Measurements from ENCODE around the gene SND1.

The SND1 gene

DNA sequence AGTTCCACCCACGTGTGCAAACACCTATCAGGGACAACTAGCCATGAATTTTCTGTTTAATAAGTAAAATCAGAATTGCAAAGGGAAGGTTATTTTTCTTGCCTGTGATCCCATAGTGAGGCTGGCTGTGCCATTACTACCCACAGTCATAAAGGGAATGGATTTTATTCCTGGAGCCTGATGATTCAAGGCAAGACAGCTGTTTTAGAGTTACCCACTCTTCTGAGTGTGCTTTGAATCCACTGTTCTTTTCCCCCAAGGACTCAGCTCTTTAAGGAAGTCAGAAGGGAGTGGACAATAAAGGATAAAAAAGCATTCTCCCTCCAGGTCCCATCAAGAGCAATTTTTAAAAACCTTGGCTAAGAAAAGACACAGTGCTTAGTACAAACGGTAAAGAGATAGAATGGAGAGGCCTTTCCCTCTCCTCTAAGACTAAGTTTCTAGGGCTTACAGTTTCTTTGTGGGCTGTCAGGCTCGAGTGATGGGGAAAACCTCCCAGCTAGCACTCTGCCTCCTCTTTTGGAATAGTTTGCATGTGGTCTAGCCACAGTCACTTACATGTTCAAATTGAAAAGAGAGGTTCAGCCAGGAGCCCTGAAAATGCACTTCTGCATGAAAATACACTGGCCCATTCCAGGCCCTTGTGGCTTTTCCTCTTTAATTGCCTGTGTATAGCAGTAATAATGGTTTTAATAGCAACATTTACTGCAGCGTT lies 384.4 kb downstream of the SND1 start:
- Mint-ChIP-seq H3K27ac (no peak overlapping the region), H3K27me3 (no peaks in the 10 kb centered on the region), H3K9me3 (no peaks in the 10 kb centered on the region), H3K36me3 (peaks cover under 1% of the 10 kb centered on the region), H3K4me1 (peaks cover 19% of the 10 kb centered on the region), H3K4me3 (no peak overlapping the region)
- no peak for DNase-seq (ENCODE audit: low spot score in 2 of 2)
- no peak for ATAC-seq (ENCODE audit: low read depth)

DNA sequence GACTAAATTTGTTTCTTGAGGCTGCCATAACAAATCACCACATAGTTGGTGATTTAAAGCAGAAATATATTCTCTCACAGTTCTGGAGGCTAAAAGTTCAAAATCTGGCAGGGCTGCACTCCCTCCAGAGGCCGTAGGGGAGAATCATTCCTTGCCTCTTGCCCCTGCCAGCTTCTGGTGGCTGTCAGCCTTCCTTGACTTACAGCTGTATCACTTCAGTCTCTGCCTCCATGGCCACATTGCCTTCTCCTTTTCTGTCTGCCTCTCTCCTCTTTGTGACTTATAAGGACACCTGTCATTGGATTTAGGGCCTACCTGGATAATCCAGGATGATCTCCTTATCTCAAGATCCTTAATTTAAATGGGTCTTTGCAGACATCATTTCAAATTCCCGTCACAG lies 385.1 kb downstream of the SND1 start:
- DNase-seq (ENCODE audit: low spot score in 2 of 2) = no peak
- H3K27me3 Mint-ChIP-seq = no peaks in the 10 kb centered on the region
- no peak overlapping the region for H3K4me3 Mint-ChIP-seq
- no peak for ATAC-seq (ENCODE audit: low read depth)
- H3K27ac Mint-ChIP-seq = no peak overlapping the region
- H3K4me1 Mint-ChIP-seq = peaks cover 22% of the 10 kb centered on the region
- peaks cover 7% of the 10 kb centered on the region for H3K36me3 Mint-ChIP-seq
- no peaks in the 10 kb centered on the region for H3K9me3 Mint-ChIP-seq

DNA sequence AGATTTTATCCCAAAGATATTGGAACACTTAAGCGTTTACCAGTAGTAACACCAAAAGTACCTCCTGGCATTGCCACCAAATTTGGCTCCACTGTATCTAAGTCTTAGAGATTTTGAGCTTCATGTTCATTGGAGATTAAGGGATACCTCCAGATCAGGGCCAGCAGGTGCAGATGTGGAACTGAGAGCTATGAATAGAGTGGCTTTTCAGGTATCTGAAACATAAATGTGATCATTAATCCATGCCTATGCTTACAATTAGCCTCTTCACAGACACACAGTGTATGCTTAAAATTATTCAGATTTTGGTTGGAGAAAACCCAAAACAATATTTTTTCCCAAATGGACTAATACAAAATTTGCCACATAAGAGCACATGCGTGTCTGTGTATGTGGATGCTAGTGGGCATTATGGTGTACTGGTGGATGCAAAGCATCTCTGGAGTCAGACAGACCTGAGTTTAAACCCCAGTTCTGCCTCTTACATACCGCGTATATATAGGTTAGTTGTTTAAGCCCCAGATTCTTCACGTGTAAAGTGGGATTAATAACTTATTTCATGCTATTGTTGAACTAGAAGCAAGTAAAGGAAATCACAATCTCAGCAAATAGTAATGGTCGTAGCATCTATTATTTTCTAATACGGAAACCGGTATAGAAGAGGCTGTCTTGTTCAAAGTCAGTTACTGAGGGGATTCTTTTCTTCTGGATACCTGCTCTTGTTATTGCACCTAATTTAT lies 386.1 kb downstream of the SND1 start:
- no peak overlapping the region for H3K4me3 Mint-ChIP-seq
- H3K27ac Mint-ChIP-seq = no peak overlapping the region
- ATAC-seq (ENCODE audit: low read depth) = no peak
- H3K36me3 Mint-ChIP-seq = peaks cover 8% of the 10 kb centered on the region
- no peaks in the 10 kb centered on the region for H3K9me3 Mint-ChIP-seq
- DNase-seq (ENCODE audit: low spot score in 2 of 2) = no peak
- peaks cover 23% of the 10 kb centered on the region for H3K4me1 Mint-ChIP-seq
- no peaks in the 10 kb centered on the region for H3K27me3 Mint-ChIP-seq

DNA sequence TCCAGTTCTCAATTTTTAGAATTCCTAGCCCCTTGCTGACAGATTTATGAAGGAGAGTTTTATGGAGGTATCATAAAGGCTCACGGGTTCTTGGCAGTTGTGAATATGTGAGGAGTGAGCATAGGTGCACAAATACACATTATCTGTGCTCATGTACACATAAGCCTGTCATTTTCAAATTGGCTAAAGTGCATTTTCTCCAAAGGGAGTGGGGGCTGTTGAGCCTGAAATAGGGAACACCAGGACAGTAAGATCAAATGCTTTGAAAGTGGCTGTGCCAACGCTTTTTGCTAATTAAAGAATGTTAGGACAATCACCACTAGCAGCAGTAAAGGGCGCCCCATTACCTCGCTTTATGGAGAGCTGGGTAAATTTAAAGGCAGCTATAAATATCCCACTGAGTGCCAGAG lies 387.6 kb downstream of the SND1 start:
- DNase-seq (ENCODE audit: low spot score in 2 of 2) (no peak), ATAC-seq (ENCODE audit: low read depth) (no peak)
- H3K27ac Mint-ChIP-seq = no peak overlapping the region
- peaks cover 10% of the 10 kb centered on the region for H3K36me3 Mint-ChIP-seq
- no peak overlapping the region for H3K4me3 Mint-ChIP-seq
- no peaks in the 10 kb centered on the region for H3K9me3 Mint-ChIP-seq
- H3K4me1 Mint-ChIP-seq = peaks cover 23% of the 10 kb centered on the region
- no peaks in the 10 kb centered on the region for H3K27me3 Mint-ChIP-seq

DNA sequence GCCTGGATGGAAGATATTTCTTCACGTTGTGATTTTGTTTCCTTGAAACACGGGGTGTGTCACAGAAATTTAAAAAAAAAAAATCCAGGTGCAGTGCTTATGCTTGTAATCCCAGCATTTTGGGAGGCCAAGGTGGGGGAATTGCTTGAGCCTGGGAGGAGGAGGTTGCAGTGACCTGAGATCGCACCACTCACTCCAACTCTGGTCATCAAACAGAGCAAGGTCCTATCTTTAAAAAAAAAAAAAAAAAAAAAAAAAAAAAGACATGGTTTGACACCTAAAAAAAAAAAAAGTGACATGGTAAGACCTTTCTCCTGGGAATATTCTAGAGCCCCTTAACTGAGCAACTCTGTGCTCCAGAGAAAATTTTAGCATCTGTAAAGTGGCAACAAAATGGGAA lies 388.2 kb downstream of the SND1 start:
- ATAC-seq (ENCODE audit: low read depth) (no peak), DNase-seq (ENCODE audit: low spot score in 2 of 2) (no peak)
- no peak overlapping the region for H3K27ac Mint-ChIP-seq
- H3K36me3 Mint-ChIP-seq = peaks cover 10% of the 10 kb centered on the region
- H3K4me1 Mint-ChIP-seq = peaks cover 22% of the 10 kb centered on the region
- no peak overlapping the region for H3K4me3 Mint-ChIP-seq
- H3K9me3 Mint-ChIP-seq = no peaks in the 10 kb centered on the region
- H3K27me3 Mint-ChIP-seq = no peaks in the 10 kb centered on the region

DNA sequence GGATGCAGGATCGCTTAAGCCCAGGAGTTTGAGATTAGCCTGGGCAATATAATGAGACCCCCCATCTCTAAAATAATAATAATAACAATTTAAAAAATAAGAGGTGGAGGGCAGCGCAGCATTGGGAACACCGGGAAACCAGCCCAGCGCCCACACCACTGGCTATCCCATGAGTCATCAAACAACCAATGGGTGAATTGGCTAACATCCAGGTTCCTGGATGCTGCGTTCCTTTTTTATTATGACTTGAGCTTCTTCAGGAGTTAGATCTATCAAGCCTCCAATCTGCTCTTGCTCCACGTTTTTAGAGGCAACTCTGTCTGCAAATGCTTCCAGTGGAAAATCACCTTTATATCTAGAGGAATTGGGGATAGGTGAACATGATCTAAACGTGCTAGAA lies 389.2 kb downstream of the SND1 start:
- DNase-seq (ENCODE audit: low spot score in 2 of 2) = no peak
- no peaks in the 10 kb centered on the region for H3K9me3 Mint-ChIP-seq

DNA sequence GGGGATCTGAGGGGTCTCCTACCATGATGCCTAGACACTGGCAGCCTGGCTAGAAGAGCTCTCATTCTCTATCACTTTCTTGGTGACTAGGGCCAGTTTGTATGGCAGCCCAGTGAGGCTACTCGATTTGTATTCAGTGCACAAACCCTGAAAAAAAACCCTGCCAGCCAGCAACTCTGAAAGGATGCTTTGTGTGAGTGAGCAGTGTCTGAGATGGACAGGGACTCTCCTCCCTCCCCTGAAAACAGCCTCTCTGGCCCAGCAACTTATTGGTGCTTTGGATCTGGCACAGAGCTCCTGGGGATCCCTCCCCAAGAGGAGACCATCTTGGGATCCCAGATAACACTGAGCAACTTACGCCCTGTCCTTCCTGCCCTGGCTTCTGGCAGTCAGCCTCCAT lies 390.0 kb downstream of the SND1 start:
- Mint-ChIP-seq H3K27me3 (no peaks in the 10 kb centered on the region), H3K4me3 (no peak overlapping the region), H3K4me1 (peaks cover 19% of the 10 kb centered on the region), H3K27ac (no peak overlapping the region), H3K36me3 (peaks cover 10% of the 10 kb centered on the region), H3K9me3 (no peaks in the 10 kb centered on the region)
- ATAC-seq (ENCODE audit: low read depth) = no peak
- no peak for DNase-seq (ENCODE audit: low spot score in 2 of 2)

More for the DNA sequence above, 389.2 kb downstream of the SND1 start:
- Mint-ChIP-seq H3K4me1 (peaks cover 19% of the 10 kb centered on the region), H3K27ac (no peak overlapping the region), H3K36me3 (peaks cover 10% of the 10 kb centered on the region), H3K4me3 (no peak overlapping the region), H3K27me3 (no peaks in the 10 kb centered on the region)
- no peak for ATAC-seq (ENCODE audit: low read depth)

DNA sequence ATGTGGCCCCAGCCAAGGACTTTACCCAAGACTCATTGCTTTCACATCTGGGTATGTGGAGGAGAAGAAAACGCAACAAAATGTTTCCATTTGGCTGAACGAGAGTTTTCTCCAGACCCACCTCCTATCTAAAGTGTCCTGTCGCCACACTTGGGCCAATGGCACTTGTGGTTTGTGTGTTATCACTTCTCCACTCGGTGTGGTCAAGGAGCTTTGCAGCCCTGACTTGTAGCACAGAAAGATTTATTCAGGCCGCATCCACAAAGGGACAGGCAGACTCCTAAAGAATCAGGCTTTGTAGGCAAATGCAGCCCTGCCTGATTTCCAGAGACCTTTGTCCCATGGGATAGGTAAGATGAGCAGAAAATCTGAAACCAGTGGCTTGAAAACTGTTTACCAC lies 392.1 kb downstream of the SND1 start:
- DNase-seq (ENCODE audit: low spot score in 2 of 2) (no peak), ATAC-seq (ENCODE audit: low read depth) (no peak)
- Mint-ChIP-seq H3K4me1 (peaks cover 14% of the 10 kb centered on the region), H3K36me3 (peaks cover 11% of the 10 kb centered on the region), H3K27me3 (no peaks in the 10 kb centered on the region), H3K9me3 (no peaks in the 10 kb centered on the region), H3K4me3 (no peak overlapping the region), H3K27ac (no peak overlapping the region)

DNA sequence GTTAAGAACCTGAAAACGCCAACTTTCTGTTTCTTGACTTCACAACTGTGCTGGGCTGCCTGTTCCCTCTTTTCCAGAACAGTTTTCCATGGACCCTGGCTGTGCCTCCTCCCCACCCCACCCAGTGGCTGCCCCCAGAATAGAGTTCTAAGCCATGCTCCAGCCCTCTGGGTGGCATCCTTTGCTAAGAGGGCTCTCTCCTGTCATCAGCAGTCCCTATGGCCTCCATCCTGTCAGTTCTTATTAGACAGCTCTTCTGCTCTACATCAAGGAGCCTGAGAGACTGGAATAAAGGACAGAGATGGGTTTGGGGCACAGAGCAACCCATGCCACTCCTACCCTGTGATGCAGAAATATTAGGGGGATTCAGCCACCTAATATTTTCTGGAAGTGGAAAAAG lies 393.2 kb downstream of the SND1 start:
- no peak overlapping the region for H3K4me3 Mint-ChIP-seq
- H3K27ac Mint-ChIP-seq = peak overlapping the region; percentile 36
- H3K4me1 Mint-ChIP-seq = peaks cover 17% of the 10 kb centered on the region

DNA sequence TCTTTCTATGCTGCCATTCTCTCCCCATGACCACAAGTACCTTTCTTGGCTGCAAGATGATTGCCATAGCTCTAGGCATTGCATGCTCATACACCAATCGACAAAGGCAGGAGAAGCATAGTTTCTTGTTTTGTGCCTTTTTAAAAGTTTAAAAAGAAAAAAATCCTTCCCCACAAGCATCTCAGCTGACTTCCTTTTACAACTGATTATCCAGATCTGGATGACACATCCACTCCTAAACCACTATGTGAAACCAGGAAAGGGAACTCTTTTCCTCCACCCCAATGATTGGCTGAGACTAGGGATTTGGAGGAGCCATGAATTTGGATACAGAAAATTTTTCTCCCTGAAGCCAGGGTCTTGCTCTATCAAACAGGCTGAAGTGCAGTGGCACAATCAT lies 393.8 kb downstream of the SND1 start:
- DNase-seq (ENCODE audit: low spot score in 2 of 2) = no peak
- no peak for ATAC-seq (ENCODE audit: low read depth)
- Mint-ChIP-seq H3K9me3 (no peaks in the 10 kb centered on the region), H3K4me3 (no peak overlapping the region), H3K36me3 (peaks cover 18% of the 10 kb centered on the region), H3K27ac (peak overlapping the region; percentile 36), H3K27me3 (no peaks in the 10 kb centered on the region), H3K4me1 (peaks cover 17% of the 10 kb centered on the region)

More for the DNA sequence above, 393.2 kb downstream of the SND1 start:
- Mint-ChIP-seq H3K36me3 (peaks cover 16% of the 10 kb centered on the region), H3K9me3 (no peaks in the 10 kb centered on the region), H3K27me3 (no peaks in the 10 kb centered on the region)
- ATAC-seq (ENCODE audit: low read depth) (no peak), DNase-seq (ENCODE audit: low spot score in 2 of 2) (no peak)

DNA sequence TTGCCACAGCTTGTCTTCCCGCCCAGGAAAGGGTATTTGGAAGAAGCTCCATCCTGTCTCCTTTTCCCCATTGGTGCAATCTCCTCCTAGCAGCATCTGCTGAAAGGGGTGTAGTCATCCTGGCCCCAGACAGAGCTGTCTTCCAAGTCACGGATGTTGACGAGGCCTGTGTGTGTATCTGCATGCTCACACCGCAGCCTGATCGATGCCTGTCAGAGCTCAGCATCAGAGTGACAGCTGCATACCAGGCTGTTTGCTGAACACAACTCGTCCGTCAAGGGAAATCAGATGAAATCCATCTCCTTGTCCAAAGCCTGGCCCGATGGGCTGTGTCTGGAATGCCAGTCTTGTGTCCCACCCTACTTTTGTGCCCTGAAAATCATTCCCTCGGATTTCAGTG lies 400.4 kb downstream of the SND1 start:
- DNase-seq (ENCODE audit: low spot score in 2 of 2) (no peak), ATAC-seq (ENCODE audit: low read depth) (no peak)
- Mint-ChIP-seq H3K4me1 (peaks cover 14% of the 10 kb centered on the region), H3K27me3 (no peaks in the 10 kb centered on the region), H3K4me3 (no peak overlapping the region), H3K27ac (peak overlapping the region; percentile 17), H3K9me3 (no peaks in the 10 kb centered on the region), H3K36me3 (peaks cover 12% of the 10 kb centered on the region)

DNA sequence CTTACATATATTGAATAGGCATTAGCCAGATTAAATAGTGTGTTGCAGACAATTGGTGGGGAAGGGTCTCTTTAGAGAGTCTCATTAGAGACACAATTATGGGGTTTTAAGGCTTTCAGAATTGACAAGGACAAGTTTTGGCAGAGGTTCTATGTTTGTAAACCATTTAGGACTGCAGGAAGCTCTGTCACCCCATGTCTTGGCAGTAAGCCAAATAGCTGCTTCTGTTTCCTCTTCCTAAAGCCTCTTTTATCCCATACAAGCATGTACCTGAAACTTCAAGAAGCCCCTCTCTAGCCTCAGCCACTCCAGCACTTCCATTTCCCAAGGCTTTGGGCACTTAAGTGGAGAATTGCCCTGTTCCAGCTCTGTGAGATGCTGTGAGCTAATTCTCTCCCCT lies 401.0 kb downstream of the SND1 start:
- H3K27ac Mint-ChIP-seq = peak overlapping the region; percentile 17
- peaks cover 20% of the 10 kb centered on the region for H3K4me1 Mint-ChIP-seq
- H3K9me3 Mint-ChIP-seq = no peaks in the 10 kb centered on the region
- H3K4me3 Mint-ChIP-seq = no peak overlapping the region
- H3K27me3 Mint-ChIP-seq = no peaks in the 10 kb centered on the region
- H3K36me3 Mint-ChIP-seq = peaks cover 14% of the 10 kb centered on the region
- ATAC-seq (ENCODE audit: low read depth) (no peak), DNase-seq (ENCODE audit: low spot score in 2 of 2) (no peak)

DNA sequence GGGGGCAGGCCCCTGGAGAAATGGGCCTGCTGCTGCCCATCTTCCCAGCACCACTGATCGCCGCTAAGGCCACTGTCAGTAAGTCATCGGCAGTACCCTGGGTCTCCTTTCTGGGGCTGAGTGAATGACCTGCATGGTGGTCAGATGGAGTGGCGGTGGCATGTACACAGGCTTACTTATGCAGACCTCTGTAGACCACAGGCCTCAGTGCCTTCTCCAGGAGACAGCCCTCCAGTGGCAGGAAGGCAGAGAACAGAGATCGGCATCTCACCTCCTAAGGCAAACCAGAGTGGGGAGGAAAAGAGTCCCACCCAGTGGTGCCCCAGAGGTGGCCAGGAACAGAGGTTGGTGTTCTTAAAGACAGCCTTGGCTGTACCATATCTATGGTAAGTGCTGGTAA lies 402.0 kb downstream of the SND1 start:
- H3K36me3 Mint-ChIP-seq = peaks cover 17% of the 10 kb centered on the region
- DNase-seq (ENCODE audit: low spot score in 2 of 2) (no peak), ATAC-seq (ENCODE audit: low read depth) (no peak)
- no peak overlapping the region for H3K27ac Mint-ChIP-seq
- peaks cover 25% of the 10 kb centered on the region for H3K4me1 Mint-ChIP-seq
- no peak overlapping the region for H3K4me3 Mint-ChIP-seq
- H3K9me3 Mint-ChIP-seq = no peaks in the 10 kb centered on the region
- no peaks in the 10 kb centered on the region for H3K27me3 Mint-ChIP-seq

DNA sequence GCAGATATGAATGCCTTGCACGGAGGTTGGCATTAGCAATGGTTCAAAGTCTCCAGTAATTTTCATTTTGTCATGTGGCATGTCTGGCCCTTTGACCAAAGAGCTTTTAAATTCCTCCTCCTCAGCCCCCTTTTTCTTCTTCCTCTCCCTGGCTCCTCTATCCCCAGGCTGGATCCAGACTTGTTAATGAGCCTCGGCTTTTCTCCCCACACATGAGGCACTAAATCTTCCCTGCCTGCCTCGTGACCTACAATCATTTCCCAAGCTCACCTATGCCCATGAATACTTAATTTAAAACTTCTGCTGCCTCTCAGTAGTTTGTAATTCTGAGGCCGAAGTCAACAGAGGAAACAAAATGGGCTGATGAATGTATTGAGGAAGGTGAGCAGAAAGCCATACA lies 402.5 kb downstream of the SND1 start:
- Mint-ChIP-seq H3K27me3 (no peaks in the 10 kb centered on the region), H3K9me3 (no peaks in the 10 kb centered on the region)

DNA sequence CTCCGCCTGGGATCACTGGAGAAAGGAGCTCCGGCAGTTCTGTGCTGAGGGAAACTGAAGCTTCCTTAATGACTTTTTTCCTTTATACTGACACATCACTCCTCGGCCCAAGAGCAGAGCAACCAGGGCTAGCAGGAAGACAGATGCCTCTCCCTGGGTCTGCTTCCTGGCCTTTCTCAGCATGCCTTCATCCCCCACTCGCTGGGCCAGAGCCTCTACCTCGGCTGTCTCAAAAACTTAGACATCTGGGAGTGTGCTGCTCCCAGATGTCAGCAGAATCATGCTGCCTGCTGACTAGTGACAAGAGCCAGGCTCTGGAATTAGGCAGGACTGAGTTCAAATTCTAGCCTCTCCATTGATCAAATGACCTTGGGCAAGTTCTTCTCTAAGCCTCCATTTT lies 403.6 kb downstream of the SND1 start:
- Mint-ChIP-seq H3K9me3 (no peaks in the 10 kb centered on the region), H3K4me3 (no peak overlapping the region), H3K4me1 (peaks cover 27% of the 10 kb centered on the region), H3K36me3 (peaks cover 10% of the 10 kb centered on the region), H3K27me3 (no peaks in the 10 kb centered on the region), H3K27ac (no peak overlapping the region)
- ATAC-seq (ENCODE audit: low read depth) (no peak), DNase-seq (ENCODE audit: low spot score in 2 of 2) (no peak)

More for the DNA sequence above, 402.5 kb downstream of the SND1 start:
- Mint-ChIP-seq H3K27ac (no peak overlapping the region), H3K36me3 (peaks cover 13% of the 10 kb centered on the region), H3K4me3 (no peak overlapping the region), H3K4me1 (peaks cover 25% of the 10 kb centered on the region)
- ATAC-seq (ENCODE audit: low read depth) = no peak
- no peak for DNase-seq (ENCODE audit: low spot score in 2 of 2)

Data from memory B cell (primary cell).